HUES48 (cell line): ENCODE results near the gene TRIM21.
"Not testable (repeated sequence)": the region's sequence is repeated elsewhere in the genome, so short reads cannot be mapped to it uniquely, and the experiment has no call there.

Experiments used
- H3K27ac ChIP-seq: one replicate; pipeline ENCODE4 v1.7.0; 2013; ENCODE audit warnings: low read depth, low read length, inconsistent platforms
- H3K27me3 ChIP-seq: 2 replicates; pipeline ENCODE4 v1.6.1; 2013; ENCODE audit warnings: mild to moderate bottlenecking, low read length; ENCODE audit not compliant: control insufficient read depth, insufficient read depth
- H3K36me3 ChIP-seq: 2 replicates; pipeline ENCODE4 v1.6.1; 2013; ENCODE audit warnings: low read length; ENCODE audit not compliant: control insufficient read depth, insufficient read depth
- H3K4me1 ChIP-seq: 2 replicates; pipeline ENCODE4 v1.6.1; 2013; ENCODE audit warnings: mild to moderate bottlenecking, low read length; ENCODE audit not compliant: control insufficient read depth, insufficient read depth
- H3K4me3 ChIP-seq: 2 replicates; pipeline ENCODE4 v1.5.1; 2013; ENCODE audit warnings: mild to moderate bottlenecking, low read depth, low read length
- H3K9ac ChIP-seq: 2 replicates; pipeline ENCODE4 v1.6.1; 2013; ENCODE audit warnings: mild to moderate bottlenecking, low read depth, low read length, moderate library complexity
- H3K9me3 ChIP-seq: 2 replicates; pipeline ENCODE4 v1.6.1; 2013; ENCODE audit warnings: low read length; ENCODE audit not compliant: control insufficient read depth, insufficient read depth

Gene TRIM21

GRCh38 chr11:4385978-4386740 lies 7.3 kb downstream of the TRIM21 start:
- no peak overlapping the region for H3K9ac ChIP-seq
- peaks cover 46% of the 10 kb centered on the region for H3K36me3 ChIP-seq
- H3K4me1 ChIP-seq = no peaks in the 10 kb centered on the region
- no peak overlapping the region for H3K4me3 ChIP-seq
- H3K9me3 ChIP-seq = no peaks in the 10 kb centered on the region
- no peaks in the 10 kb centered on the region for H3K27me3 ChIP-seq
- no peak overlapping the region for H3K27ac ChIP-seq

- no peaks in the 10 kb centered on the region for H3K9me3 ChIP-seq
- H3K4me3 ChIP-seq = no peak overlapping the region
- peaks cover 17% of the 10 kb centered on the region for H3K36me3 ChIP-seq
- no peak overlapping the region for H3K9ac ChIP-seq
- no peaks in the 10 kb centered on the region for H3K4me1 ChIP-seq
- H3K27me3 ChIP-seq = no peaks in the 10 kb centered on the region
- no peak overlapping the region for H3K27ac ChIP-seq
Observed at GRCh38 chr11:4381901-4382300, 11.6 kb downstream of the TRIM21 start.

GRCh38 chr11:4375431-4376140 lies 17.9 kb downstream of the TRIM21 start:
- no peaks in the 10 kb centered on the region for H3K4me1 ChIP-seq
- H3K9me3 ChIP-seq = no peaks in the 10 kb centered on the region
- no peaks in the 10 kb centered on the region for H3K27me3 ChIP-seq
- no peaks in the 10 kb centered on the region for H3K36me3 ChIP-seq
- no peak overlapping the region for H3K4me3 ChIP-seq
- H3K9ac ChIP-seq = no peak overlapping the region
- H3K27ac ChIP-seq = no peak overlapping the region

GRCh38 chr11:4370166-4370565 lies 23.3 kb downstream of the TRIM21 start:
- H3K36me3 ChIP-seq = no peaks in the 10 kb centered on the region
- H3K27me3 ChIP-seq = no peaks in the 10 kb centered on the region
- no peaks in the 10 kb centered on the region; the same call in 1 of the 2 replicates for H3K9me3 ChIP-seq
- H3K4me3 ChIP-seq = no peak overlapping the region
- no peaks in the 10 kb centered on the region for H3K4me1 ChIP-seq
- H3K9ac ChIP-seq = no peak overlapping the region
- H3K27ac ChIP-seq = no peak overlapping the region

GRCh38 chr11:4368286-4368685 lies 25.2 kb downstream of the TRIM21 start, which contains the start of gene OR52B4:
OR52B4 (minus strand) TSS chr11:4368386; CDS start chr11:4368295, 91 bp downstream.
- H3K9ac ChIP-seq = no peak within 1 kb of the TSS

GRCh38 chr11:4348142-4348541 lies 45.4 kb downstream of the TRIM21 start:
- not testable (repeated sequence) for H3K9ac ChIP-seq, H3K4me1 ChIP-seq, H3K9me3 ChIP-seq, H3K27ac ChIP-seq, H3K4me3 ChIP-seq, H3K36me3 ChIP-seq, H3K27me3 ChIP-seq

More at GRCh38 chr11:4368286-4368685, 25.2 kb downstream of the TRIM21 start, which contains the start of gene OR52B4:
- Histone ChIP-seq H3K36me3 (no peaks in the 10 kb centered on the region), H3K9me3 (no peaks in the 10 kb centered on the region; the same call in 1 of the 2 replicates), H3K4me3 (no peak within 1 kb of the TSS), H3K27ac (no peak within 1 kb of the TSS), H3K27me3 (no peaks in the 10 kb centered on the region), H3K4me1 (no peaks in the 10 kb centered on the region)

GRCh38 chr11:4345366-4345765 lies 48.1 kb downstream of the TRIM21 start:
- H3K27ac ChIP-seq, H3K4me3 ChIP-seq, H3K9me3 ChIP-seq, H3K4me1 ChIP-seq, H3K36me3 ChIP-seq, H3K9ac ChIP-seq, H3K27me3 ChIP-seq: not testable (repeated sequence)
